Adipocyte (in vitro differentiated cells): Measurements from ENCODE around the gene HSD17B7.

Experiments used
- DNase-seq: peaks from one replicate; pipeline ENCODE4 v3.0.0-alpha.2; 2015; ENCODE audit warnings: low read depth
- H3K27me3 ChIP-seq: replicated peaks from 2 replicates; pipeline ENCODE4 v1.7.0; 2013; ENCODE audit warnings: mild to moderate bottlenecking, low read length, moderate library complexity; ENCODE audit not compliant: control insufficient read depth, insufficient read depth
- H3K36me3 ChIP-seq: 2 replicates; pipeline ENCODE4 v1.7.0; 2013; ENCODE audit warnings: low read length, mild to moderate bottlenecking, moderate library complexity; ENCODE audit not compliant: control insufficient read depth, insufficient read depth, severe bottlenecking
- H3K4me1 ChIP-seq: 2 replicates; pipeline ENCODE4 v1.7.0; 2013; ENCODE audit warnings: mild to moderate bottlenecking, low read length, moderate library complexity; ENCODE audit not compliant: control insufficient read depth, insufficient read depth
- H3K4me3 ChIP-seq: 2 replicates; pipeline ENCODE4 v1.7.0; 2013; ENCODE audit warnings: mild to moderate bottlenecking, low read length, moderate library complexity
- H3K9ac ChIP-seq: 2 replicates; pipeline ENCODE4 v1.7.0; 2013; ENCODE audit warnings: mild to moderate bottlenecking, low read length, moderate library complexity
- H3K9me3 ChIP-seq: 2 replicates; pipeline ENCODE4 v1.7.0; 2013; ENCODE audit warnings: mild to moderate bottlenecking, low read length, moderate library complexity; ENCODE audit not compliant: control insufficient read depth

The HSD17B7 gene

GRCh38 chr1:162861625-162862024 is 71.1 kb downstream of the HSD17B7 start:
- H3K9me3 ChIP-seq: peaks cover 2% of the 10 kb centered on the region
- DNase-seq: no peak

More at GRCh38 chr1:162861625-162862024, 71.1 kb downstream of the HSD17B7 start:
- no peak overlapping the region for H3K4me3 ChIP-seq
- peaks cover 27% of the 10 kb centered on the region for H3K4me1 ChIP-seq
- H3K36me3 ChIP-seq: no peaks in the 10 kb centered on the region
- H3K27me3 ChIP-seq: no peaks in the 10 kb centered on the region
- H3K9ac ChIP-seq: no peak overlapping the region
